Measurements from ENCODE around the gene RHOG.

- TF ChIP-seq POLR2A (IDR thresholded peaks at IDR 0.05) (peak; percentile 100), CTCF (IDR thresholded peaks at IDR 0.05 in 4 of 5, conservative IDR thresholded peaks at IDR 0.05 in 1 of 5) (peak in 3 of 5 experiments; percentile 10 to 33 (median 19))
These were observed 43.2 kb downstream of the RHOG start, which contains the start of gene NUP98 for GRCh38 chr11:3797329-3798090.

Measured in gastrocnemius medialis (tissue), 4 donors.